ENCODE data around the gene MAMDC2.

DNA sequence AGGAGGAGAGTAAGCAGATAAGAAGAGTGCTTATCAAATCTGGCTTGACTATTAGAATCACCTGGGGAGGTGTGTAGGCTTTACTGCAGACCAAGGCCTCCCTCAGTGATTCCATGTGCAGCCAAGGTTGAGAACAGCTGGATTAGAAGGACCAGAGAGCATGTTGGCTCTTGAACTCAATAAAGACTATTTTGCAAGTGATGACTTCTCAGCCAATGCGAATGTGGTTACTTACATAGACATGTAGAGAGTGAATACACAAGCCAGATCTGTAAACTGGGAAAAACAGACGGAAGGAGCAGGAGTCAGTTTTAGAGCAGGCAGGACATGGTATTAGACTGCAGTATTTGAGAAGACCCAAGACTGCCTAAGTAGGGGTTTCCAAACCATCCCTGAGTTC, 48.5 kb downstream of the MAMDC2 start:
- no peak for TF ChIP-seq POLR2AphosphoS5 (IDR thresholded peaks at IDR 0.05; ENCODE audit: low read depth, low read length)
- TF ChIP-seq TAF1 (IDR thresholded peaks at IDR 0.05; ENCODE audit: borderline replicate concordance, insufficient read depth, low read length) = no peak
- no peak for TF ChIP-seq SIN3A (IDR thresholded peaks at IDR 0.05; ENCODE audit: borderline replicate concordance, insufficient read depth, low read length)
- TF ChIP-seq, protein P1, sequence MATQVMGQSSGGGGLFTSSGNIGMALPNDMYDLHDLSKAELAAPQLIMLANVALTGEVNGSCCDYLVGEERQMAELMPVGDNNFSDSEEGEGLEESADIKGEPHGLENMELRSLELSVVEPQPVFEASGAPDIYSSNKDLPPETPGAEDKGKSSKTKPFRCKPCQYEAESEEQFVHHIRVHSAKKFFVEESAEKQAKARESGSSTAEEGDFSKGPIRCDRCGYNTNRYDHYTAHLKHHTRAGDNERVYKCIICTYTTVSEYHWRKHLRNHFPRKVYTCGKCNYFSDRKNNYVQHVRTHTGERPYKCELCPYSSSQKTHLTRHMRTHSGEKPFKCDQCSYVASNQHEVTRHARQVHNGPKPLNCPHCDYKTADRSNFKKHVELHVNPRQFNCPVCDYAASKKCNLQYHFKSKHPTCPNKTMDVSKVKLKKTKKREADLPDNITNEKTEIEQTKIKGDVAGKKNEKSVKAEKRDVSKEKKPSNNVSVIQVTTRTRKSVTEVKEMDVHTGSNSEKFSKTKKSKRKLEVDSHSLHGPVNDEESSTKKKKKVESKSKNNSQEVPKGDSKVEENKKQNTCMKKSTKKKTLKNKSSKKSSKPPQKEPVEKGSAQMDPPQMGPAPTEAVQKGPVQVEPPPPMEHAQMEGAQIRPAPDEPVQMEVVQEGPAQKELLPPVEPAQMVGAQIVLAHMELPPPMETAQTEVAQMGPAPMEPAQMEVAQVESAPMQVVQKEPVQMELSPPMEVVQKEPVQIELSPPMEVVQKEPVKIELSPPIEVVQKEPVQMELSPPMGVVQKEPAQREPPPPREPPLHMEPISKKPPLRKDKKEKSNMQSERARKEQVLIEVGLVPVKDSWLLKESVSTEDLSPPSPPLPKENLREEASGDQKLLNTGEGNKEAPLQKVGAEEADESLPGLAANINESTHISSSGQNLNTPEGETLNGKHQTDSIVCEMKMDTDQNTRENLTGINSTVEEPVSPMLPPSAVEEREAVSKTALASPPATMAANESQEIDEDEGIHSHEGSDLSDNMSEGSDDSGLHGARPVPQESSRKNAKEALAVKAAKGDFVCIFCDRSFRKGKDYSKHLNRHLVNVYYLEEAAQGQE (IDR thresholded peaks at IDR 0.05; ENCODE audit: insufficient read depth in 1 of 2, low read depth in 2 of 2, low read length in 2 of 2) = no peak
- no peak for TF ChIP-seq FOXP2 (optimal IDR thresholded peaks at IDR 0.05; ENCODE audit: borderline replicate concordance, extremely low read depth, extremely low read length, insufficient read depth)

All from PFSK-1 (cell line).